GM11168 (cell line): ENCODE results near the gene SYTL2.

Experiments used
- in situ Hi-C: fragments of 300-500 bp; cut with MboI; formaldehyde crosslinking; loops from one replicate; pipeline ENCODE4 v1.12.0; 2022; ENCODE audit warnings: low sequenced_read_pairs; ENCODE audit not compliant: unreplicated experiment

SYTL2 gene

GRCh38 chr11:85768473-85769146 is 42.3 kb downstream of the SYTL2 start:
- in situ Hi-C loops, result no loop called here

- in situ Hi-C loops, result no loop called here
These were observed 43.5 kb downstream of the SYTL2 start for GRCh38 chr11:85767246-85767945.

GRCh38 chr11:85766721-85767161 is 44.2 kb downstream of the SYTL2 start:
- in situ Hi-C loops, result no loop called here

- in situ Hi-C loops, result no loop called here
These were observed 46.1 kb downstream of the SYTL2 start for GRCh38 chr11:85764796-85765195.

- in situ Hi-C loops, result no loop called here
These were observed 48.7 kb downstream of the SYTL2 start for GRCh38 chr11:85762226-85762625.

- in situ Hi-C loops, result no loop called here
These were observed 51.0 kb downstream of the SYTL2 start for GRCh38 chr11:85759915-85760314.

GRCh38 chr11:85758480-85759039 is 52.4 kb downstream of the SYTL2 start:
- in situ Hi-C loops, result no loop called here

- in situ Hi-C loops, result no loop called here
These were observed 52.9 kb downstream of the SYTL2 start for GRCh38 chr11:85758026-85758425.

- in situ Hi-C loops, result no loop called here
These were observed 54.3 kb downstream of the SYTL2 start for GRCh38 chr11:85756401-85757200.

- in situ Hi-C loops, result no loop called here
These were observed 55.2 kb downstream of the SYTL2 start for GRCh38 chr11:85755701-85756100.

GRCh38 chr11:85755285-85755684 is 55.7 kb downstream of the SYTL2 start:
- in situ Hi-C loops, result no loop called here

- in situ Hi-C loops, result no loop called here
These were observed 57.9 kb downstream of the SYTL2 start for GRCh38 chr11:85752890-85753581.

- in situ Hi-C loops, result no loop called here
These were observed 58.6 kb downstream of the SYTL2 start for GRCh38 chr11:85752201-85752889.

GRCh38 chr11:85751724-85752123 is 59.2 kb downstream of the SYTL2 start:
- in situ Hi-C loops, result no loop called here

GRCh38 chr11:85750646-85751045 is 60.3 kb downstream of the SYTL2 start:
- in situ Hi-C loops, result no loop called here

- in situ Hi-C loops, result no loop called here
These were observed 61.1 kb downstream of the SYTL2 start for GRCh38 chr11:85749884-85750283.

- in situ Hi-C loops, result no loop called here
These were observed 61.6 kb downstream of the SYTL2 start for GRCh38 chr11:85749287-85749834.

GRCh38 chr11:85748455-85748891 is 62.5 kb downstream of the SYTL2 start:
- in situ Hi-C loops, result no loop called here

GRCh38 chr11:85746670-85747069 is 64.3 kb downstream of the SYTL2 start:
- in situ Hi-C loops, result no loop called here
